ENCODE data around the gene ZMAT5. TPM values are rescaled to one million over a fixed set of nuclear protein-coding genes. Genes with fewer than 3 reads are reported as not detected.

The ZMAT5 gene
- total and polyA plus RNA-seq, 10 of the 15 experiments (the other 5 are each of a cell fraction or from before 2014, with no cell fraction given), result 2.3 to 43.0 (median 21.9) TPM

DNA sequence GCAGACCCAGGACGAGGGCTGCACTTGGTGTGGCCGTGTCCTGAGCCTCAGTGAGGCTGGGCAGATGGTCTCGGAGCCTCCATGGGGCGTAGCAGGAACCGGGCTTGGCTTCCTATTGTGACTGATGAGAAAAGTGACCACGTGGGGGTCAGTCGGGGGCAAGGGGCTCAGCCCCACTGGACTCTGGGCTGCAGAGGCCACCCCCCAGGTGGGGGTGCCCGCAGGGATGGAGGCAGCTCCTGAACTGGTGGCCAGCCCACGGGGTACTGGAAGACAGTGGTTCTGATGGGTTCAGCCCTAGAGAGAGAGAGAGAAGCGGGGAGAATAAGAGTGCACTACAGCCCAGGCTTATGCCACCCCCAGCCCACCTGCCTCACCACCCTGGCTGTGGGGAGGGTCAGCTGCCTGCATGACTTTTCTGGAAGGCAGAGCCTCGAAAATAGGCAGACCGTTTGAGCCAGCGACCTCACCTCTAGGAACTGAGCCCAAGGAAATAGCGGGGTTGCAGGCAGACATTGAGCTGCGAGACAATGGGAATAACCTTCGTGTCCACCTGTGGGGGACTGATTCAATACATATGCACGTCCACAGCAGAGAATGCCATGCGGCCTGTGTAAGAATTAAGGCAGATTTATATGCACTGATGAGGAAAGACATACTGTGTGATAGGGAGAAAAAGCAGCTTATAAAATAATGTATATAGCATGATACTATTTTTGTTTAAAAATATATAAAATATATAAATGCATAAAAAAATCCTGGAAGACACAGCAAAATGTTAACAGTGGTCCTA lies 35.6 kb downstream of the ZMAT5 start (continued):
- TF ChIP-seq RBBP5 (conservative IDR thresholded peaks at IDR 0.05) (no peak), NFYA (IDR thresholded peaks at IDR 0.05; ENCODE audit: borderline replicate concordance, low read depth, low read length) (no peak), ZNF274 (IDR thresholded peaks at IDR 0.05; ENCODE audit: insufficient read depth, insufficient read length) (no peak), NRF1 (conservative IDR thresholded peaks at IDR 0.05; ENCODE audit: low read depth, low read length) (no peak), RELA (IDR thresholded peaks at IDR 0.05; ENCODE audit: borderline replicate concordance, partially characterized antibody) (no peak), SP1 (IDR thresholded peaks at IDR 0.05; ENCODE audit: low read depth, low read length) (no peak), NFYB (IDR thresholded peaks at IDR 0.05; ENCODE audit: insufficient read depth, low read depth, low read length) (no peak), KLF5 (IDR thresholded peaks at IDR 0.05; ENCODE audit: partially characterized antibody) (no peak), IRF3 (IDR thresholded peaks at IDR 0.05) (no peak), JUND (IDR thresholded peaks at IDR 0.05; ENCODE audit: low read depth, low read length) (no peak)

GRCh38 chr22:29729161-29729560 lies 37.6 kb downstream of the ZMAT5 start:
- DNase-seq (ENCODE audit: low read depth, low spot score) (no peak), FAIRE-seq (no peak), ATAC-seq (no peak)
- peaks cover 0 to 2% of the 10 kb centered on the region in 2 experiments; a peak in 1 of 4 replicates for H3K27me3 ChIP-seq (replicated peaks in 1 of 2; ENCODE audit: control insufficient read depth in 2 of 2, insufficient read depth in 2 of 2, low read length in 1 of 2)
- ChIA-PET RAD21 (ENCODE audit: unreplicated experiment) (no interaction called here), POLR2A (no interaction called here), SMC1A (ENCODE audit: uncharacterized antibody, unreplicated experiment) (no interaction called here), CTCF (no interaction called here)
- H3K9me3 ChIP-seq (replicated peaks; ENCODE audit: control insufficient read depth, insufficient read depth, low read length), result no peaks in the 10 kb centered on the region
- WGBS (ENCODE audit: insufficient coverage, insufficient replicate concordance, low lambda C conversion rate, missing lambda C conversion rate), result 86% methylated on average over 15 of the region's 20 CpGs
- H3K27ac ChIP-seq (ENCODE audit: control insufficient read depth, insufficient read depth), result no peak overlapping the region
- no TSS peak for BruUV-seq (replicated peaks)
- no peak overlapping the region for H2AFZ ChIP-seq (ENCODE audit: control insufficient read depth, low read depth, low read length)
- TF ChIP-seq SMC3 (IDR thresholded peaks at IDR 0.05; ENCODE audit: borderline replicate concordance, low read length) (no peak), IKZF2 (IDR thresholded peaks at IDR 0.05) (no peak), FOXK2 (IDR thresholded peaks at IDR 0.05) (no peak), CTCF (IDR thresholded peaks at IDR 0.05 in 2 of 3, conservative IDR thresholded peaks at IDR 0.05 in 1 of 3; ENCODE audit: control insufficient read depth in 2 of 3, extremely low read depth in 1 of 3, insufficient read depth in 1 of 3, low read depth in 3 of 3, low read length in 3 of 3) (no peak)
- TF ChIP-seq, protein P1, sequence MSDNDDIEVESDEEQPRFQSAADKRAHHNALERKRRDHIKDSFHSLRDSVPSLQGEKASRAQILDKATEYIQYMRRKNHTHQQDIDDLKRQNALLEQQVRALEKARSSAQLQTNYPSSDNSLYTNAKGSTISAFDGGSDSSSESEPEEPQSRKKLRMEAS (IDR thresholded peaks at IDR 0.05; ENCODE audit: low read depth, low read length), result no peak
- intact Hi-C loops (cut with micrococcal nuclease; ENCODE audit: unreplicated experiment), result loop anchor here (10.0 kb wide), 1 partner anchor 356 kb away; the partner anchor contains the start of gene HORMAD2
- no peaks in the 10 kb centered on the region for H3K79me2 ChIP-seq (ENCODE audit: control insufficient read depth, insufficient read depth, low read length)
- in situ Hi-C loops (cut with MboI), result no loop called here
- no peak overlapping the region for H3K4me2 ChIP-seq (ENCODE audit: control insufficient read depth, insufficient read depth)
- H3K4me3 ChIP-seq, result no peak overlapping the region
- H3K9ac ChIP-seq (ENCODE audit: control insufficient read depth, insufficient read depth, low read length), result no peak overlapping the region
- H4K20me1 ChIP-seq (ENCODE audit: control insufficient read depth, insufficient read depth), result no peaks in the 10 kb centered on the region
- H3K36me3 ChIP-seq (ENCODE audit: control insufficient read depth in 2 of 2, insufficient read depth in 2 of 2, low read length in 1 of 2), result no peaks in the 10 kb centered on the region; a peak in 1 of 4 replicates
- H3K4me1 ChIP-seq (ENCODE audit: control insufficient read depth, insufficient read depth, low read length), result peaks cover 3% of the 10 kb centered on the region; the same call in 1 of the 2 replicates

Data from GM12878 (cell line).